AG04449 (cell line): ENCODE results near the gene ADAM29.
"Not testable (repeated sequence)": the region's sequence is repeated elsewhere in the genome, so short reads cannot be mapped to it uniquely, and the experiment has no call there.

Experiments used
- CTCF ChIA-PET: fragments of 350-600 bp; formaldehyde crosslinking; extraction: SDS; loops from one replicate; lab custom pipeline; 2021; ENCODE audit warnings: antibody characterized with exemption; lab: Yijun Ruan, JAX
- POLR2A ChIA-PET: fragments of 400-600, 350-600 bp; formaldehyde crosslinking; extraction: SDS; loops from one replicate; lab custom pipeline; 2020; ENCODE audit warnings: antibody characterized with exemption, inconsistent platforms; lab: Yijun Ruan, JAX
- DNase-seq: peaks from one replicate; pipeline ENCODE4 v3.0.0-alpha.2; 2010; ENCODE audit warnings: low read depth, low spot score
- H3K4me3 ChIP-seq: 2 replicates; pipeline ENCODE4 v1.5.1; 2011; ENCODE audit warnings: low read depth, mild to moderate bottlenecking, control low read depth, low read length
- TF ChIP-seq, protein P1 (sequence below): IDR thresholded peaks from one replicate; pipeline ENCODE4 v1.5.1; 2011; ENCODE audit warnings: mild to moderate bottlenecking, moderate library complexity, low read length, control low read depth, inconsistent platforms; ENCODE audit not compliant: insufficient read depth; ENCODE audit errors: missing control alignments

Gene ADAM29

DNA sequence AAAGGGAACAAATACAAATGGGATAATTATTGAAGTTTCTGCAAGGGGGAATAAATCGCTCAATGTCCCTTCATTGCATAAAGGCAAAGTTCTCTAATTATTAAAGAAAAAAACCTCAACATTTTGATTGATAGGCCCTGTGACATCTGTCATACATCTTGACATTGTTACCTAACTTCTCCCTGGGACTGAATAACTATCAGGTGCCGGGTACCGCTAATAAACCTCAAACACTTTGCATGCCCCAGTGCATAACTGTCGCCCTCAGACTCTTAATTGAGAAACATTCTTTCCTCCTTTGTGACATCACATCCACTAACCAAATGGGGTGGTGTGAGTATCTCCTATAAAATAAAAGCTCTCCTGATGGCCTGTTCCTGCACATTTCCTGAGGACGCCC is at the start of gene ADAM29:
TSS of gene ADAM29 (plus strand) at position 301 of the 400 bp plus-strand sequence. CDS start 57,168 bp downstream, outside the sequence.
- DNase-seq: no peak
- POLR2A ChIA-PET: no interaction called here
- no peak within 1 kb of the TSS for H3K4me3 ChIP-seq
- TF ChIP-seq, protein P1, sequence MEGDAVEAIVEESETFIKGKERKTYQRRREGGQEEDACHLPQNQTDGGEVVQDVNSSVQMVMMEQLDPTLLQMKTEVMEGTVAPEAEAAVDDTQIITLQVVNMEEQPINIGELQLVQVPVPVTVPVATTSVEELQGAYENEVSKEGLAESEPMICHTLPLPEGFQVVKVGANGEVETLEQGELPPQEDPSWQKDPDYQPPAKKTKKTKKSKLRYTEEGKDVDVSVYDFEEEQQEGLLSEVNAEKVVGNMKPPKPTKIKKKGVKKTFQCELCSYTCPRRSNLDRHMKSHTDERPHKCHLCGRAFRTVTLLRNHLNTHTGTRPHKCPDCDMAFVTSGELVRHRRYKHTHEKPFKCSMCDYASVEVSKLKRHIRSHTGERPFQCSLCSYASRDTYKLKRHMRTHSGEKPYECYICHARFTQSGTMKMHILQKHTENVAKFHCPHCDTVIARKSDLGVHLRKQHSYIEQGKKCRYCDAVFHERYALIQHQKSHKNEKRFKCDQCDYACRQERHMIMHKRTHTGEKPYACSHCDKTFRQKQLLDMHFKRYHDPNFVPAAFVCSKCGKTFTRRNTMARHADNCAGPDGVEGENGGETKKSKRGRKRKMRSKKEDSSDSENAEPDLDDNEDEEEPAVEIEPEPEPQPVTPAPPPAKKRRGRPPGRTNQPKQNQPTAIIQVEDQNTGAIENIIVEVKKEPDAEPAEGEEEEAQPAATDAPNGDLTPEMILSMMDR: no peak
- CTCF ChIA-PET: no interaction called here

DNA sequence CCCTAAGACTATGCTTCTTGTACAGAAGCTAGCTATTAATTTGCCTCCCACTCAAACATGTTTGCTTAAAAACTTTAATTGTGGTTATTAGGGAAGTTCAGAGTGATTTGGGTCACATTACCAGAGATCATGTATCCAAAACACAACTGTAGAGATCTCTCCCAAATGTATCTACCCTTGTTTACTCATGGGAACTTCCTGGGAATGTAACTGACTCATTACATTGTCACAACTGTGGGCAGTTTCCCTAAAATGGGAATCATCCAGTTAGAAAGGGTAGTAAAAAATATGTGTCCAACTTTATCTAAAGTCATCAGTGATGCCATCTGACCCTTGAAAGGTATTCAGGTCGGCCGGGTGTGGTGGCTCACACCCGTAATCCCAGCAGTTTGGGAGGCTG is 48.8 kb upstream of the ADAM29 start:
- POLR2A ChIA-PET: no interaction called here
- no peak overlapping the region for H3K4me3 ChIP-seq
- TF ChIP-seq, protein P1: no peak
- no peak for DNase-seq
- CTCF ChIA-PET: no interaction called here

DNA sequence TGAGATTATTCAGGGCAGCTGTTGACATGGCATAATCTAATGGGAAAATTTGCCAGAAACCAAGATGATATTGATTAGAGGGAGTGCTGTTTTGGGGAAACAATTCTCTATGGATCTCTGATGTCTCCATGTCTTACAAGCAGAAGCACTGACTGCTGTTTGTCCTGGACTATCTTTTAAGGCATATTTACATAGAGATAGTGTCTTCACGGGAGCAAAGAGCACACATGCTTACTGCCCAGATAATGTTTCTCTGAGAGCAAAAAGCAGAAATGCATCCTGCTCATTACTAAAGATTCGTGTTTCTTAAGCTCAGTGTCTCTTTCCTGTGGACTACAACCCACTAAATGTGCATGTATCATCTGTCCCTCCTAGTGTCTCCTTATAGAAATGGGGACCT is 47.8 kb upstream of the ADAM29 start:
- no peak for DNase-seq
- CTCF ChIA-PET: no interaction called here
- POLR2A ChIA-PET: no interaction called here
- TF ChIP-seq, protein P1: no peak
- H3K4me3 ChIP-seq: no peak overlapping the region

DNA sequence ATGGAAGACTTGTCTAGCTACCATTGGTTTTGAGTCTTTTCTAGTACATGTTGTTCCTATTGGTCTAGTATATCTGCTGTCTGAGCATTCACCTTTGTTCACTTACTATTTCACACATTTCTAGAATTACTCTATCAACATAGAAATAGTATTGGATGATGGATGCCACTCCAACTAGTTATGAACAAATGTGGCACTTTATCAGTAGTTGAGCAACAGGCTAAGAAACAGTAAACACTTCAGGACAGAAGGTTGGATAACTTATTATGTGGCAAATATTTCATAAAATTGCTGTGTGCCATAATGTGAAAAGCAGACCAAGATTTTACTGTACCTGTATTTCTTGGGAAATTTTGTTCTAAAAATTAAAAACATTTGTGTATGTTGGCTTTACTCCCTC is 46.8 kb upstream of the ADAM29 start:
- no peak overlapping the region for H3K4me3 ChIP-seq
- TF ChIP-seq, protein P1: no peak
- no peak for DNase-seq
- POLR2A ChIA-PET: no interaction called here
- CTCF ChIA-PET: no interaction called here

DNA sequence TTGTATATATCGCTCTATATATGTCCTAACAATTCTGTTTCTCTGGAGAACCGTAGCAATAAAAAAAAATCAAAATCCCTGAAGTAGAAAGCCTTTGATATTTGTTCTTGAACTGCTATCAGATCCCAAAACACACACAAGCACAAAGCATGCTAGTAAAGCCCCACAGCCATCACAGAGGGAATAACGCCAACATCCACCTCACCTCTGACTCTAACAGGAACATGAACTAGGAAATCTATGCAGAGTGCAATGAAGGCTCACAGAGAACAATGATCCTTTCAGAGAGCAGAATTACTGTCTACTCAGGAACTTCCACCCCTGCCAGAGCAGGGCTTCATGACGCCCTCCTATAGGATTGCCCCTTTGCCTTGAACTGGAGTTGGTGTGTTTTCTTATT is 45.0 kb upstream of the ADAM29 start:
- H3K4me3 ChIP-seq, POLR2A ChIA-PET, DNase-seq, CTCF ChIA-PET: not testable (repeated sequence)

DNA sequence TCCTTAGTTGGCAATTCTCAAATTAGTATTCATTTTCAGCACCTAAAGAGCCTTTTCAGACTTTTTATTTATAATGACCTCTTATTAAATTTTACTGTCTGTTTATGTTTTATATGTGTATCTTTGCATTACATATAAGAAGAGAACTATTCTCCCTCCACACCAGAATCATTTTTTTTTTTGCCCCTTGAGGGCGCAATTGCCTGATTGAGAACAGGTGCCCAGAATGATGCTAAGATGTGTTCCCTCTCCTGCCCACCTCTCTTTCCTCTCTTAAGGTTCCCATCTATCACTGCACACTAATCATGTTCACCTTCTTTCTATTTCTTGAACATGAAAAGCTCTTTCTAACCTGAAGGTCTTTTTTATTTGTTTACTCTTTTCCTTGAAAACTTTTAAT is 44.2 kb upstream of the ADAM29 start:
- TF ChIP-seq, protein P1: no peak
- H3K4me3 ChIP-seq: no peak overlapping the region
- no peak for DNase-seq
- ChIA-PET CTCF (no interaction called here), POLR2A (no interaction called here)

DNA sequence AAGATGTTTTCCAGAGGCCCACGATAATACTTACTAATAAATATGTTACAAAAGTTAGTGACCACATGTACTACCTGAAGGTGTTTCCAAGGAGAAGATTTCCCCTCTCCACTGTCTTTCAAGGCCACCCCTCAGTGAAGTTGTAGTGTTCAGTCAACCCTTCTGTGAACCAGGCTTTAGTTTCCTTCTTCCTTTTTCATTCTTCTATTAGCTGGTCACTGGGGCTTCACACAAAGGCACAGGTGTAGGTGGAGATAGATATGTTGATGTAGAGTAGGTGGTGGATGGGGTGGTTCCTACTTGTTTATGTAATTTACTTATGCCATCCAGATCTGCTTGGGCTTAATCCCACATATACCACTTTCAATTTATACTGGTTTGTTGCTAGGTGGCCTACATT is 43.3 kb upstream of the ADAM29 start:
- POLR2A ChIA-PET: no interaction called here
- TF ChIP-seq, protein P1: no peak
- CTCF ChIA-PET: no interaction called here
- H3K4me3 ChIP-seq: no peak overlapping the region
- no peak for DNase-seq
